HG03060 (cell line): ENCODE results near the gene SNCG.
"Not testable (repeated sequence)": the region's sequence is repeated elsewhere in the genome, so short reads cannot be mapped to it uniquely, and the experiment has no call there.

ENCODE experiments used
- ATAC-seq: cut with Tn5 transposase; IDR thresholded peaks from one replicate; pipeline ENCODE4 v1.9.1; 2021; ENCODE audit warnings: low read depth, moderate number of reproducible peaks; ENCODE audit not compliant: unreplicated experiment

SNCG gene

DNA sequence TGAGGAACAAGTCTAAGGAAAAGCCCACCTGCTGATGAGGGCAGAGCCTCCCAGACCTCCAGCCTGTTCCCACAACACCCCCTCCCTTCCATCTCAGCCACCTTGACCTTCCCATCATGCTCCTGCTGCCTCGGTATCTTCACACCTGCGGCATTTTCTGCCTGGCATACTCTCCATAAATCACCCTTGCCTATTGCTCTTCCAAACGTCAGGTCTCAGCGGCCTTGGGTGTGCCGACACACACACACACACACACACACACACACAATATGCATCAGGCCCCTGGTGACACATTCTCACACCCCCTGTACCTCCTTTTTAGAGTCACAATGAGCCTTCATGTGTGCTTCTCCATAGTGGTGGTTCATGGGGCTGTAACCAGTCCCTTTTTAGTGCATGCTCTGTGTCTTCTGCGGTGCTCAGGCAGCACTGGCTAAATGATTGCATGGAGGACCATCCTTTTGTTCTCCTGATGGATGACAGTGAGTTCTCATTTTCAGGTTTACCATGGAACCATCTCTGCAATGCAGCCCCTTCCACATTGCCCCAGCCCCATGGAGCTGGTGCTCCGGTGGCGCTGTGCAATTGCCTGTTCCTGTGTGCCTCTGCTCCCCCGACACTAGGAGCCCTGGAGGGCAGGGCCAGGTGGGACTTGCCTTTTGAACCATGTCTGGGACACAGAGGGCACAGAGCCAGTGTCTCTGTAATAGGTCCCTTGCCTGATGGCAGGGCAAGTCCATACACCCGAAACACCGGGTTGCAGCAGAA, 14.4 kb downstream of the SNCG start:
- no peak for ATAC-seq

DNA sequence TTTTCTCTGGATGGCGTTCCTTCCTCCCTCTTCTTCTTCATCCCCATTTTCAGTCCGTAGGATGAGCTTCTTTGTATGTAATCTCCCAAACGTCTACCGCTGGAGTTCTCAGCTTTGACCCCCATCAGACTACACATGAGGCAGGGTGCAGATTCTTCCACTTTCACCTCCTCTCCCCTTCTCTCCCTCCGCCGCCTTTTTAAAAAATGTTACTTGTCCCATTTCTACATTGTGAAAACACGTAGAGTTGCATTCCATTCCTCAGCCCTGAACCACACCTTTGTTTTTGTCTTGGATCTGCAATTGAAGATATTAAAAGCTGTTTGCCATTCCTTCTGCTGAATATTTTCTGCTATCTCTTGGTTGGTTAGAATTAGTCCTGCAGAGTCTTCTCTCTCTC, 16.1 kb downstream of the SNCG start:
- ATAC-seq = no peak

DNA sequence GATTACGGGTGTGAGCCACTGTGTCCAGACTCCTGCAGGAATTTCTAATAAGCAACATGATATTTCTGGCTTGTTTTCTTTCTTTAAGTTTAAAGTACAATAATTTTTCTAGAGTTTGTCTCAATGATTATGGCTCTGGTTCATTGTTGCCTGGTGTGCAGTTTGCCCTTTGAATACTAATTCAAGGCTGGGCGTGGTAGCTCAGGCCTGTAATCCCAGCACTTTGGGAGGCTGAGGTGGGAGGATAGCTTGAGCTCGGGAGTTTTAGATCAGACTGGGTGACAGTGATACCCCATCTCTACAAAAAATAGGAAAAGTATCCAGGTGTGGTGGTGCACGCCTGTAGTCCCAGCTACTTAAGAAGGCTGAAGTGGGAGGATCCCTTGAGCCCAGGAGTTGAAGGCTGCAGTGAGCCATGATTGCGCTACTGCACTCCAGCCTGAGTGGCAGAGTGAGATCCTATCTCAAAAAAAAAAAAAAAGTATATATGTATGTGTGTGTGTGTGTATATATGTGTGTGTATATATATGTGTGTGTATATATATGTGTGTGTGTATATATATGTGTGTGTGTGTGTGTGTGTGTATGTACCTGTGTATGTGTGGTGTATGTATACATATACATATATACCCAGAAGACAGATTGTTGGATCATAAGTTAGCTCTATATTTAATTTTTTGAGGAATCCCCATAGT, 18.1 kb downstream of the SNCG start:
- ATAC-seq = no peak

DNA sequence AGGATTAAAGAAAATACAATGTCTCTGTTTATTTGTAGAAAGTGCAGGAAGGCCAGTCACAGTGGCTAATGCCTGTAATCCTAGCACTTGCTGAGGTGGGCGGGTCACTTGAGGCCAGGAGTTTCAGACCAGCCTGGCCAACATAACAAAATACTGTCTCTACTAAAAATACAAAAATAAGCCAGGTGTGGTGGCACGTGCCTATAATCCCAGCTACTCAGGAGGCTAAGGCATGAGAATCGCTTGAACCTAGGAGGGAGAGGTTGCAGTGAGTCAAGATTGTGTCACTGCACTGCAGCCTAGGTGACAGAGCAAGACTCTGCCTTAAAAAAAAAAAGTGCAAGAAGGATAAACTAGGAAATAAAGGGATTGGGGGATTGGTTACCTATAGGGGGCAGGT, 20.1 kb downstream of the SNCG start:
- ATAC-seq = not testable (repeated sequence)

DNA sequence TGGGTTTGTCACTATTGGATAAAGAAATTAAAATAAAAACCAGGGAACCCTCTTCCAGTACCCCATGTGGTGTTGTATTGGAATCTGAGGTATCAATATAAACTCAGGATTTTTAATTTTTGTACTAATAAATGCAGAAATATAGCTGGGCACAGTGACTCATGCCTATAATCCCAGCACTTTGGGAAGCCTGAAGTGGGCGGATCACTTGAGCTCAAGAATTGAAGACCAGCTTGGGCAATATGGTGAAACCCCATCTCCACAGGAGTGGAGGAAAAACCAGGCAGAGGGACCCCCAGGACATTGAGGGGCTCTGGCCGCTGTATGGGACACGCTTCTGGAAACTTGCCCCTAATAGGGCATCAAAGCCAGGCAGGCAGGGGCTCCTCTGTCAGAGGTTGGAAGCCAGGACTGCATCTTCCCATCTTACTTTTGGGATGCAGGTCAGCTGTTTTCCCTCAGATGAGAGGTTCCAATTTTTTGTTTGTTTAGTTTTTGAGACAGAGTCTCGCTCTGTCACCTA, 21.0 kb downstream of the SNCG start:
- no peak for ATAC-seq

DNA sequence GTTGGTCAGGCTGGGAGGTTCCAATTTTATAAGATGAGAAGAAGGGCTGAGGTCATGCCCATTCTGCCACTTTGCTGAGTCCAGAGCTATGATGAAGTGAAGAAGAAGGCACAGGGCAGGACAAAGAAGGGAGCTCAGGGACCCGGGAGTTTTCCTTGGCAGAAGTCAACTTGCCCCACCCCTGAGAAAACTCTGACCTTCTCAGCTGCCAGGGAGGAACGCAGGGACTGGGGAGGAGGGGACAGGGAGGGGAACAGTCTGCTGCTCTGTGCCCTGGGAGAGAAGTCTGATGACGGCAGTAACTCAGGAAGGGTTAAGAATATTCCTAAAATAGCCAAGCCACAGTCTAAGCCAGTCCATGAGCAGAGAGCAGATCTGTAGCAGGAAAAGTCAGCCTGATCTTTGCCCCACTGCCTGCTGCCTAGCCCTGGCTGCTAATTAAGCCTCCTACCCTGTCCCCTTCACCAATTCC, 21.6 kb downstream of the SNCG start:
- no peak for ATAC-seq

DNA sequence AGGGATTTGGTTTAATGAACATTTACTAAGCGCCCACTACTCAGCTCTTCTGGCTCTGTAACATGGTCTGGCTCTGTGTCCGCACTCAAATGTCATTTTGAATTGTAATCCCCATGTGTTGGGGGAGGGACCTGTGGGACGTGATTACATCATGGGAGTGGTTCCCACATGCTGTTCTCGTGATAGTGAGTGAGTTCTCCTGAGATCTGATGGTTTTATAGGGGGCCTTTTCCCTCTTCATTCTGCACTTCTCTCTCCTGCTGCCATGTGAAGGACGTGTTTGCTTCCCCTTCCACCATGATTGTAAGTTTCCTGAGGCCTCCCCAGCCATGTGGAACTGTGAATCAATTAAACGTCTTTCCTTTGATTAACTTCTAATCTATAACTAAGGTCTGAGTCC, 22.6 kb downstream of the SNCG start:
- ATAC-seq = not testable (repeated sequence)

DNA sequence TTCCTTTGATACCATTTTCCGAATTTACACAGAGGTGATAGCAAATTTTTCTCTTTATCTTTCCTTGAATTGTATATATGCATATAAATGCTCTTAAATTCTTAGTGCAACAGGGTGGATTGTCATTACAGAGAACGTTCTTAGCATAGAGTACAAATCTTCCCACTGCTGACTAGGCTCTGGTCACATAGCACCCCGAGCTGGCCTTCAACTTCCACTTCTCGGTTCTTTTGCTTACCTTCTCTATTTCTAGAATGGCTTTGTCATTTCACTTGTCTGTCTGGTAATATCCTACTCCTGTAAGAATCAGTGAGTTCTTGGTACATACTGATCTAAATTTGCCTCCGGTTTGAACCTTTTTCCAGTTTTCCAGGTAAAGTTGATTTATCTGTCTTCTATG, 23.3 kb downstream of the SNCG start:
- no peak for ATAC-seq

DNA sequence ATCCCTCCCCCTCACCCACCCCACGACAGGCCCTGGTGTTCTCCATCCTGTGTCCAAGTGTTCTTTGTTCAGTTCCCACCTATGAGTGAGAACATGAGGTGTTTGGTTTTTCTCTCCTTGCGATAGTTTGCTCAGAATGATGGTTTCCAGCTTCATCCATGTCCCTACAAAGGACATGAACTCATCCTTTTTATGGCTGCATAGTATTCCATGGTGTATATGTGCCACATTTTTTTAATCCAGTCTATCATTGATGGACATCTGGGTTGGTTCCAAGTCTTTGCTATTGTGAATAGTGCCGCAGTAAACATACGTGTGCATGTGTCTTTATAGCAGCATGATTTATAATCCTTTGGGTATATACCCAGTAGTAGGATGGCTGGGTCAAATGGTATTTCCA, 26.1 kb downstream of the SNCG start:
- not testable (repeated sequence) for ATAC-seq

DNA sequence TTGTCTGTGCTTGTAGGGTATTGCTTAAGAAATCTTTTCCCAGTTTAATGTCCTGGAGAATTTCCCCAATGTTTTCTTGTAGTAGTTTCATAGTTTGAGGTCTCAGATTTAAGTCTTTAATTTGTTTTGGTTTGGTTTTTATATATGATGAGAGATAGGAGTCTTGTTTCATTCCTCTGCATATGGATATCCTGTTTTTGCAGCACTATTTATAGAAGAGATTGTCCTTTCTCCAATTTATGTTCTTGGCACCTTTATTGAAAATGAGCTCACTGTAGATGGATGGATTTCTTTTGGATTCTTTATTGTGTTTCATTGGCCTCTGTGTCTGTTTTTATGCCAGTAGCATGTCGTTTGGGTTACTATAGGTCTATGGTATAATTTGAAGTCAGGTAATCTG, 30.1 kb downstream of the SNCG start:
- no peak for ATAC-seq

DNA sequence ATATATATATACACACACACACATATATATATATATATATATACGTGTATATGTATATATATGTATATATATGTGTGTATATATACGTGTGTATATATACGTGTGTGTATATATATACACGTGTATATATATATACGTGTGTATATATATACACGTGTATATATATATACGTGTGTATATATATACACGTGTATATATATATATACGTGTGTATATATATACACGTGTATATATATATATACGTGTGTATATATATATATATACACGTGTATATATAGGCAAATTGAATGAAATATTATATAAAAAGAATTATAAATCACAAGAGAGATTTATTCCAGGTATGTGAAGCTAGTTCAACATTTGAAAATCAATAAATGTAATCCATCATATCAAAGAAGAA, 33.0 kb downstream of the SNCG start:
- not testable (repeated sequence) for ATAC-seq

DNA sequence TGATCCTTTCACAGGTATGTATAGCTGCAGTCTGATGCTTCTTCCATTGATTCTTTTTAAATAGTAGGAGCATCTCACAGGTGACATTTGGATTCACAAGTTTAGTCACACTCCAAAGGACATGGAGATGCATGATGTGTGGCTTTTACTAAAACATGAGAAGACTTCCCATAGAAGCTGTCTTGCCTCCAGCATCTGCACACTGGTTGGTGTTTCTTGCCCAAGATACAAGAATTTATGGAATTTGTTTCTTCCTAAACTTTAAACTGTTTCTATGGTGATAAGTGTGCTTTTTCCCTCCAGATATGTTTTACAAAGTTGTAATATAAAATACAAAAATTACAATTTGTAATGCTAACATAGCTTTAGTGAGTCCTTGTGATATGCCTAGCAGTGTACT, 34.1 kb downstream of the SNCG start:
- no peak for ATAC-seq

DNA sequence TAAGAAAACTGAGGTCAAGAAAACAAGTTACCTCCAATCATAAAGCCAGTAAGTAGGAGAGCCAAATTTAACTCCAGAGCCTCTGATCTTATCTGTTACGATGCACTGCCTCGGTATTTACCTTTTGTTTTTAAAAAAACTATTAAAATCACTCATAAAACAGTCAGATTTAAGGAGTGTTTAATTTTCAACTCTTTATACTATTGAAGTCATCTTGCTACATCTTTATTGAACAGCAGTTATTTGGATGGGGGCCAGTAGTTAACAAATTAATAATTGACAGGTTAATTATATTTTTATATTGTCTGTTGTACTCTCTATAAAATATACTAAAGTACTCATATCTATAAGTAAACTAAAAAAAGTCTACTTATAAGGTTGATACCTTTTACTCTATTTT, 34.5 kb downstream of the SNCG start:
- no peak for ATAC-seq

DNA sequence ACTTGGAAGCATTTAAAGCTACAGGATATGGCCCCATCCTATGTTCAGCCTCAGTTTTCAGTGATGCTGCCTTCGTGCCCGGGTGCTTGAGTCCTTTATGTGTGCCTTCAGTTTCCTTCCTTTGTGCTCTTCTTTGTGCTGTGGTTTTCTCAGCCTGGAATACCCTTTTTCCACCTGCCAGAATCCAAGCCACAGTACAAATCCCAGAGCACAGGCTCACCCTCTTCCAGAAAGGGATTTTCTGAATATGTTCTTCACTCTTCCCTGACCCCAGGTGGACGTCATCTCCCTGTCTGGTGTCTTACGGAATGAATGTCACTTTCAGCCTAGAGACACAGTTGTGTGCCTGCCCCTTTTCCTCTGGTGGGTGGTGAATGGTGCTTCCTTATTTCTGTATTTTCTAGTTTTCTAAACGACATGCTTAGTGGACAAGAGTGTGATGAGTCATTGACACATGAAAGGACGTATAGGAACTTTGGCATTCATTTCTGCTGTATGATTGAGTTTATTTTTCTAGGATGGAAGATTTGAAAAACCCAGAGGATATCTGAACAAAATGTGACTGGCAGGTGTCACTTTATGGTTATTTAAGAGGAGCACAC, 41.5 kb downstream of the SNCG start:
- not testable (repeated sequence) for ATAC-seq

DNA sequence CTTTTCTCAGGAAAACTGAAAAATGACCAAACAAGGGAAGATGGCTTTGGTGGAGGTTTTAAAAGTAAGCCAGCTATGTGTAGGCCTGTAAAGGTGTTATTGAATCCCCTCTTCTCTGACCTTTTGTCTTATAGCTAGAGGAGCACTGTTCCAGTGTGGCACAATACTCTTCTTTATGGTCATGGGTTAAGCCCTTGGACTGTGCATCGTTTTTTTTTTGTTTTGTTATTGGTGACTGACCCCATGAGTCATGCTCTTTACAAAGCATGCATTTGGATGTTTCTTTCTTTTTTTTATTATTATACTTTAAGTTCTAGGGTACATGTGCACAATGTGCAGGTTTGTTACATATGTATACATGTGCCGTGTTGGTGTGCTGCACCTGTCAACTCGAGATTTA, 42.1 kb downstream of the SNCG start:
- no peak for ATAC-seq

DNA sequence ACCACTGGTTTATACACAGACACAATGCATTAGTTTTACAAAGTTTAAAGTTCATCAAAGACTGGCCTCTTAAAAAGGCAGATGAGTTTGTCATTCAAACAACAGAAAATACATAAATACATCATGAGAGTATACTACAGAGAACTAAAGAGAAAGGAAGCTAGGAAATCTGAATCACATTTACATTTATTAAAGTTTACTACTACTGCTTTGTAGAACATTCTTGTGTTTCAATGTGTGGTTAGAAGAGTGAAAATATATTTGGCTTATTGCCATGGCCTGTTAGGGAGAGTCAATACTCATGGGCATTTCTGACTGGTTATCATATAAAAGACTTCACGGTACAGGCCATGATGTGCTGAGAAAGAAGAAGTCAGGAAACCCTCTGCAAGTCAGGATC, 48.7 kb downstream of the SNCG start:
- not testable (repeated sequence) for ATAC-seq

DNA sequence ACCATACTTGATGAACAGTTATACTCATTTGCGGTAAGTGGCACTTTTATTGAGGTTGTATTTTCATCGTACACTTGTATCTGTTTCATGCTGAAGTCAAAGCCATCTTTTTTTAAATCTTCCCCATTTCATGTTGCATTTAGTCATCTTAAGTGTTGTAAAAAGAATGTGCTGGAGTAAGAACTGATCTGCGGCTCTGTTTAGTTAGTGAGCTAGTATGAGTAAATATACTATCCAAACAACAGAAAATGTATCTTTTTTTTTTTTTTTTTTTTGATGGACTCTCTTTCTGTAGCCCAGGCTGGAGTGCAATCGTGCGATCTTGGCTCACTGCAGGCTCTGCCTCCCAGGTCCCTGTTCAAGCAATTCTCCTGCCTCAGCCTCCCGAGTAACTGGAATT, 49.3 kb downstream of the SNCG start:
- not testable (repeated sequence) for ATAC-seq

DNA sequence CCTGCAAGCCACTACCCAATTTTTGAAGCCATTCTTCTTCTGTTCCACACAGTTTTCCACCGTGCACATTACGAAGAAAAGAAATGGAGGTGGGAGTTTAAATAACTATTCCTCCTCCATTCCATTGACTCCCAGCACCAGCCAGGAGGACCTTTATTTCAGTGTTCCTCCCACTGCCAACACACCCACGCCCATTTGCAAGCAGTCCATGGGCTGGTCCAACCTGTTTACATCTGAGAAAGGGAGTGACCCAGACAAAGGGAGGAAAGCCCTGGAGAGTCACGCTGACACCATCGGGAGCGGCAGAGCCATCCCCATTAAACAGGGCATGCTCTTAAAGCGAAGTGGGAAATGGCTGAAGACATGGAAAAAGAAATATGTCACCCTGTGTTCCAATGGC, 49.9 kb downstream of the SNCG start:
- ATAC-seq = not testable (repeated sequence)

DNA sequence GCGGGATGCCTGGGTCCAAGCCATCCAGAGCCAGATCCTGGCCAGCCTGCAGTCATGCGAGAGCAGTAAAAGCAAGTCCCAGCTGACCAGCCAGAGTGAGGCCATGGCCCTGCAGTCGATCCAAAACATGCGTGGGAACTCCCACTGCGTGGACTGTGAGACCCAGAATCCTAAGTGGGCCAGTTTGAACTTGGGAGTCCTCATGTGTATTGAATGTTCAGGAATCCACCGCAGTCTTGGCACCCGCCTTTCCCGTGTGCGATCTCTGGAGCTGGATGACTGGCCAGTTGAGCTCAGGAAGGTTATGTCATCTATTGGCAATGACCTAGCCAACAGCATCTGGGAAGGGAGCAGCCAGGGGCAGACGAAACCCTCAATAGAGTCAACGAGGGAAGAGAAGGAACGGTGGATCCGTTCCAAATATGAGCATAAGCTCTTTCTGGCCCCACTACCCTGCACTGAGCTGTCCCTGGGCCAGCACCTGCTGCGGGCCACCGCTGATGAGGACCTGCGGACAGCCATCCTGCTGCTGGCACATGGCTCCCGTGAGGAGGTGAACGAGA, 50.8 kb downstream of the SNCG start:
- ATAC-seq = not testable (repeated sequence)
